Stomach (tissue), 4 donors: ENCODE measurements around the gene SARM1.

Experiments used
- CTCF ChIP-seq, 7 experiments: fragments of 450-650 bp in 4 of 7; fragments of 200-600 bp in 3 of 7; sonication (generic) in 3 of 7; IDR thresholded peaks; one replicate each; pipeline ENCODE4 v1.5.1; 2016 to 2019; ENCODE audit warnings: antibody characterized with exemption in 7 of 7, control low read depth in 2 of 7, mild to moderate bottlenecking in 1 of 7
- EP300 ChIP-seq: sonication (generic); formaldehyde crosslinking; IDR thresholded peaks from one replicate; pipeline ENCODE4 v1.6.1; 2017; ENCODE audit warnings: antibody characterized with exemption
- POLR2A ChIP-seq, 4 donors: fragments of 450-650 bp; IDR thresholded peaks; one replicate each; pipeline ENCODE4 v1.6.1; 2016; ENCODE audit warnings: antibody characterized with exemption in 4 of 4, control low read depth in 2 of 4, mild to moderate bottlenecking in 1 of 4, moderate library complexity in 1 of 4

- TF ChIP-seq POLR2A (IDR thresholded peaks at IDR 0.05) (no peak), CTCF (IDR thresholded peaks at IDR 0.05) (no peak), EP300 (no peak)
Measured at GRCh38 chr17:28397275-28397674, 25.8 kb downstream of the SARM1 start.
